Inflammatory macrophage (primary cell): ENCODE results near the gene RNF181.
A peak's percentile ranks its signal among the peaks of the same experiment; 100 is the strongest.
"Not testable (repeated sequence)": the region's sequence is repeated elsewhere in the genome, so short reads cannot be mapped to it uniquely, and the experiment has no call there.

Experiments
- DNase-seq, 2 donors: peaks; one replicate each; pipeline ENCODE4 v3.0.0-alpha.2; 2020 to 2022

The RNF181 gene

GRCh38 chr2:85596486-85597143, 1.1 kb downstream of the RNF181 start:
- no peak for DNase-seq

- no peak for DNase-seq
Measured at GRCh38 chr2:85597241-85597640, 1.7 kb downstream of the RNF181 start.

- DNase-seq, result no peak
Measured at GRCh38 chr2:85598594-85599340, 3.2 kb downstream of the RNF181 start.

GRCh38 chr2:85599468-85600234, 4.1 kb downstream of the RNF181 start:
- DNase-seq, result no peak

GRCh38 chr2:85600235-85600575, 4.7 kb downstream of the RNF181 start:
- no peak for DNase-seq

- DNase-seq, result no peak
Measured at GRCh38 chr2:85600951-85601770, 5.6 kb downstream of the RNF181 start.

GRCh38 chr2:85601771-85602475, 6.4 kb downstream of the RNF181 start:
- peak; percentile 30 to 54 for DNase-seq

GRCh38 chr2:85602476-85603234, 7.1 kb downstream of the RNF181 start, which contains the start of gene TMEM150A:
Gene TMEM150A (minus strand): TSS chr2:85602698. CDS start chr2:85601948, 750 bp downstream.
- DNase-seq, result peak; percentile 92 to 97

GRCh38 chr2:85604133-85604444, 8.5 kb downstream of the RNF181 start:
- DNase-seq, result not testable (repeated sequence)

- DNase-seq, result no peak
Measured at GRCh38 chr2:85604568-85605339, 9.2 kb downstream of the RNF181 start.

GRCh38 chr2:85605406-85606115, 10.0 kb downstream of the RNF181 start:
- no peak for DNase-seq

GRCh38 chr2:85606116-85606455, 10.5 kb downstream of the RNF181 start:
- DNase-seq, result no peak

GRCh38 chr2:85607268-85608215, 12.0 kb downstream of the RNF181 start:
- DNase-seq, result no peak

GRCh38 chr2:85611217-85611704, 15.7 kb downstream of the RNF181 start:
- DNase-seq, result no peak

- peak; percentile 88 to 91 for DNase-seq
Measured at GRCh38 chr2:85611705-85612587, 16.4 kb downstream of the RNF181 start, which contains the start of gene C2orf68. Gene C2orf68 (minus strand): TSS chr2:85612066. CDS start chr2:85611984, 82 bp downstream.

- DNase-seq, result no peak
Measured at GRCh38 chr2:85613717-85614515, 18.4 kb downstream of the RNF181 start.
